ENCODE measurements around the gene KCNIP4. TPM values are rescaled to one million over a fixed set of nuclear protein-coding genes. Genes with fewer than 3 reads are reported as not detected.

Gene KCNIP4
- total RNA-seq, 2 donors from 2014 or later: 1.2 TPM; not detected in 1

DNA sequence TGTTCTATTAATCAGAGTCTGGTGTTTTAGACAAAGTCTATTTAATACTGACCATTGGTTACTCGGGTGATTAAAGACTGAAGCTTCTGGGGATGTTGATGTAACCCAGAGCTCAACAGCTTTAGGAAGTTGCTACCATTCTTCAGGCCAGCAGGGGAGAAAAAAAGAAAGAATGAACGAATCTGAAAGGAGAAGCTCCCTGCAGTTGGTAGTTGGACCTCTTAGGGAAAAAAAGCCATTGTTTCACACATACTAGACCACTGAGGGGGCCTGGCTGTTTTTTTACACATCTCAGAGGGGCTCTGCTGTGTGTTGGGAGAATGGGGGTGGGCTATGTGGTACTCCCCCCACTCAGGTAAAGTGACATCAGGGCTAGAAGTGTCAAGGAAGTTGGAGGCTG is 378.9 kb downstream of the KCNIP4 start:
- H3K27ac ChIP-seq: no peak overlapping the region
- no peak overlapping the region for H3K4me3 ChIP-seq
- no peaks in the 10 kb centered on the region for H3K4me1 ChIP-seq (replicated peaks)
- H3K27me3 ChIP-seq (replicated peaks; ENCODE audit: insufficient read depth): no peaks in the 10 kb centered on the region
- H3K9me3 ChIP-seq: no peaks in the 10 kb centered on the region
- intact Hi-C loops (cut with DNase I): no loop called here
- DNase-seq (ENCODE audit: low spot score): no peak
- TF ChIP-seq POLR2AphosphoS5 (IDR thresholded peaks at IDR 0.05) (no peak), POLR2A (IDR thresholded peaks at IDR 0.05) (no peak)
- TF ChIP-seq, protein P1, sequence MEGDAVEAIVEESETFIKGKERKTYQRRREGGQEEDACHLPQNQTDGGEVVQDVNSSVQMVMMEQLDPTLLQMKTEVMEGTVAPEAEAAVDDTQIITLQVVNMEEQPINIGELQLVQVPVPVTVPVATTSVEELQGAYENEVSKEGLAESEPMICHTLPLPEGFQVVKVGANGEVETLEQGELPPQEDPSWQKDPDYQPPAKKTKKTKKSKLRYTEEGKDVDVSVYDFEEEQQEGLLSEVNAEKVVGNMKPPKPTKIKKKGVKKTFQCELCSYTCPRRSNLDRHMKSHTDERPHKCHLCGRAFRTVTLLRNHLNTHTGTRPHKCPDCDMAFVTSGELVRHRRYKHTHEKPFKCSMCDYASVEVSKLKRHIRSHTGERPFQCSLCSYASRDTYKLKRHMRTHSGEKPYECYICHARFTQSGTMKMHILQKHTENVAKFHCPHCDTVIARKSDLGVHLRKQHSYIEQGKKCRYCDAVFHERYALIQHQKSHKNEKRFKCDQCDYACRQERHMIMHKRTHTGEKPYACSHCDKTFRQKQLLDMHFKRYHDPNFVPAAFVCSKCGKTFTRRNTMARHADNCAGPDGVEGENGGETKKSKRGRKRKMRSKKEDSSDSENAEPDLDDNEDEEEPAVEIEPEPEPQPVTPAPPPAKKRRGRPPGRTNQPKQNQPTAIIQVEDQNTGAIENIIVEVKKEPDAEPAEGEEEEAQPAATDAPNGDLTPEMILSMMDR (IDR thresholded peaks at IDR 0.05): no peak
- WGBS: 73% methylated on average over 2 of the region's 2 CpGs
- H3K36me3 ChIP-seq: no peaks in the 10 kb centered on the region

DNA sequence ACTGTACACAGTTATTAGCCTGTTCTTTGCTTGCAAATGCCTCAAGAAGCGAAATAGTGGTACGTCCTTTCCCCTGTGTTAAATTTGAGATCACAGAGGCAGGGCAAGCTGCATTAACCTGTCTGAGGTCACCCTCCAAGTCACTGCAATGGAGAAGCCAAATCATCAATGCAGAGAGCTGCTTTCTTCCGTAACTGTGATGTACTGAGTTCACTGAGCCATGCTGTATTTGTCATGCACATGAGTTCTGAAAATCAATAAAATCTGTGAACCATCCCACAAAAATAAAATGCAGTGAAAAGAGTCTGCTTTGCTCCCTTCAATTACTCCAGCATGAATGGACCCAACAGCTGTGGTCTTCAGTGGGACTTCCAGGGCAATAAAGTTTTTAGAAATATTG is 393.5 kb downstream of the KCNIP4 start:
- TF ChIP-seq POLR2AphosphoS5 (IDR thresholded peaks at IDR 0.05): no peak
- TF ChIP-seq, protein P1 (IDR thresholded peaks at IDR 0.05): no peak
- no peak for TF ChIP-seq POLR2A (IDR thresholded peaks at IDR 0.05)
- Histone ChIP-seq H3K27me3 (replicated peaks; ENCODE audit: insufficient read depth) (no peaks in the 10 kb centered on the region), H3K27ac (no peak overlapping the region), H3K4me3 (no peak overlapping the region), H3K4me1 (replicated peaks) (no peaks in the 10 kb centered on the region), H3K36me3 (no peaks in the 10 kb centered on the region), H3K9me3 (no peaks in the 10 kb centered on the region)
- WGBS: 86% methylated on average over 3 of the region's 3 CpGs
- intact Hi-C loops (cut with DNase I): no loop called here
- DNase-seq (ENCODE audit: low spot score): no peak

DNA sequence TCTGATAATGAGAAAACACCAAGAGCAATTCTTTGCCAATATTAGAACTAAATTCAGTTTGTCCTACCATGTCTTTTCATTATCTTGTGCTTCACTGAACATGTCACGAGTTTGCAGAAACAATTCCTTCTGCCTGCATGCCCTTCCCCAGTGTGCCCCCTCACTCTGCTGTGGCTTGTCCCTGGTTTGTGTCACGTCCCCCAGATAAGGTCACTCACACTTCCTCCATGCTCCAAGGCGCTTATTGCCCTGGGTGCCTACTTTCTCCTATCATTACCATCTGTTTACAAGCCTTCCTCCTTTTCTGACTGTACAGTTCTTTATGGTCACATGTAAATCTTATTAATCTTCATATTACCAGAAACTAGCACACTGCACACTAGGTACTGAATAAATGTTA is 394.1 kb downstream of the KCNIP4 start:
- Histone ChIP-seq H3K4me3 (no peak overlapping the region), H3K4me1 (replicated peaks) (no peaks in the 10 kb centered on the region), H3K27me3 (replicated peaks; ENCODE audit: insufficient read depth) (no peaks in the 10 kb centered on the region), H3K36me3 (no peaks in the 10 kb centered on the region), H3K9me3 (no peaks in the 10 kb centered on the region), H3K27ac (no peak overlapping the region)
- intact Hi-C loops (cut with DNase I): no loop called here
- DNase-seq (ENCODE audit: low spot score): no peak
- WGBS: 68% methylated on average over 3 of the region's 3 CpGs
- no peak for TF ChIP-seq POLR2A (IDR thresholded peaks at IDR 0.05)
- no peak for TF ChIP-seq POLR2AphosphoS5 (IDR thresholded peaks at IDR 0.05)
- TF ChIP-seq, protein P1 (IDR thresholded peaks at IDR 0.05): no peak

DNA sequence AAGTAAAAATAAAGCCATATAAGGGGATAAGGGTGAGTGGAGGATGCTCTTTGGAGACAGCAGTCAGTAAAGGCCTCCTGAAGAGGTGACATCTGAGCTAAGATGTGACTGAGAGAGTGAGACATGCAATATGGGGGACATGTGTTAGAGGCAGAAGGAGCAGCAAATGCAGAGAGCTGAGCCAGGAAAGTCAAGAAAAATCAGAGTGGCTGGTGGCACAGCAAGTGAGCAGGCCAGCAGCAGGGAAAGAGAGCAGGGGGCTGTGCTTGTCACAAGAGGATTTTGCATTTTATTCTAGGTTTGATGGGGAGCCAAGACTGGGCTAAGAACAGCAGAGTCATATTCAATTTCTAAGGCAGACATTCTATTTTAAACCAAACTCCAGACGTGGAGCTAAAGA is 394.5 kb downstream of the KCNIP4 start:
- 50% methylated on average over 1 of the region's 1 CpG for WGBS
- intact Hi-C loops (cut with DNase I): no loop called here
- no peak for DNase-seq (ENCODE audit: low spot score)
- Histone ChIP-seq H3K4me3 (no peak overlapping the region), H3K9me3 (no peaks in the 10 kb centered on the region), H3K36me3 (no peaks in the 10 kb centered on the region), H3K27ac (no peak overlapping the region), H3K27me3 (replicated peaks; ENCODE audit: insufficient read depth) (no peaks in the 10 kb centered on the region), H3K4me1 (replicated peaks) (no peaks in the 10 kb centered on the region)
- TF ChIP-seq POLR2A (IDR thresholded peaks at IDR 0.05) (no peak), POLR2AphosphoS5 (IDR thresholded peaks at IDR 0.05) (no peak)
- TF ChIP-seq, protein P1 (IDR thresholded peaks at IDR 0.05): no peak

DNA sequence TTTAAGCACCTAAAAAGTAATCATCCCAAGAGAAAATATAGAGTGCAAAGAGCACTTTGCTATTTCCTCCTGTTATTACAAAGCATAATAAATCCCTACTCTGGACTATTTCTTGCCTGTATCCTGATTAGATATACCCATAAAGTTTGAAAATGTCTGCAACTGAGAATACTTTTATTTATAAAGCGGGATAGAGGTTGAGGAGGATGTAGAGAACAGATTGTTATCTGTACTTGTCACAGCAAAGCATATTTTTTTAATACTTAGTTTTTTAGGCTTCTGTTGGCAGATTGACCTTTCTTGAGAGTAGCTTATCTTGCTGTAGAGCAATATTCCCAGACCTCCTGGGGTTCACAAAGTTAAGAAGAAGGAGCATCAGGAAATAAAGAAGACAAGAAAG is 396.1 kb downstream of the KCNIP4 start:
- intact Hi-C loops (cut with DNase I): no loop called here
- H3K27ac ChIP-seq: no peak overlapping the region
- no peak overlapping the region for H3K4me3 ChIP-seq
- H3K4me1 ChIP-seq (replicated peaks): no peaks in the 10 kb centered on the region
- TF ChIP-seq POLR2A (IDR thresholded peaks at IDR 0.05) (no peak), POLR2AphosphoS5 (IDR thresholded peaks at IDR 0.05) (no peak)
- TF ChIP-seq, protein P1 (IDR thresholded peaks at IDR 0.05): no peak
- no peaks in the 10 kb centered on the region for H3K9me3 ChIP-seq
- WGBS: 11% methylated on average over 1 of the region's 1 CpG
- H3K27me3 ChIP-seq (replicated peaks; ENCODE audit: insufficient read depth): no peaks in the 10 kb centered on the region
- DNase-seq (ENCODE audit: low spot score): no peak
- H3K36me3 ChIP-seq: no peaks in the 10 kb centered on the region
